Epithelial cell of esophagus (primary cell): ENCODE measurements around the gene SLC22A5.

Experiments
- DNase-seq: peaks from one replicate; pipeline ENCODE4 v3.0.0; 2010; ENCODE audit warnings: low read depth
- H3K4me3 ChIP-seq: 2 replicates; pipeline ENCODE4 v1.5.1; 2011; ENCODE audit warnings: mild to moderate bottlenecking, low read length, control low read depth
- CTCF ChIP-seq: IDR thresholded peaks from 2 replicates; pipeline ENCODE4 v1.5.1; 2011; ENCODE audit warnings: low read depth, mild to moderate bottlenecking, low read length, control low read depth, inconsistent platforms; ENCODE audit not compliant: insufficient read depth; ENCODE audit errors: missing control alignments

The SLC22A5 gene

GRCh38 chr5:132369474-132370180 lies at the start of gene SLC22A5:
SLC22A5 (plus strand) TSS chr5:132369710; CDS start chr5:132369973, 263 bp downstream.
- TF ChIP-seq CTCF = no peak
- DNase-seq = peak; percentile 75
- H3K4me3 ChIP-seq = peak within 1 kb of the TSS; percentile 79

GRCh38 chr5:132319975-132320374 lies 49.5 kb upstream of the SLC22A5 start:
- TF ChIP-seq CTCF = no peak
- H3K4me3 ChIP-seq = no peak overlapping the region
- DNase-seq = no peak

- DNase-seq = peak; percentile 24
- no peak for TF ChIP-seq CTCF
- no peak overlapping the region for H3K4me3 ChIP-seq
Measured at GRCh38 chr5:132321109-132321721, 48.3 kb upstream of the SLC22A5 start.

GRCh38 chr5:132322266-132322665 lies 47.2 kb upstream of the SLC22A5 start:
- no peak for TF ChIP-seq CTCF
- no peak for DNase-seq
- H3K4me3 ChIP-seq = no peak overlapping the region

GRCh38 chr5:132323202-132323601 lies 46.3 kb upstream of the SLC22A5 start:
- DNase-seq = no peak
- no peak overlapping the region for H3K4me3 ChIP-seq
- TF ChIP-seq CTCF = no peak

GRCh38 chr5:132325691-132326090 lies 43.8 kb upstream of the SLC22A5 start:
- no peak for TF ChIP-seq CTCF
- H3K4me3 ChIP-seq = no peak overlapping the region
- no peak for DNase-seq
